Subcutaneous adipose tissue (tissue), 4 donors: ENCODE measurements around the gene MCMBP. TPM values are rescaled to one million over a fixed set of nuclear protein-coding genes. Genes with fewer than 3 reads are reported as not detected.

ENCODE experiments used
- CTCF ChIP-seq: fragments of 450-650 bp; IDR thresholded peaks from one replicate; pipeline ENCODE4 v1.5.1; 2016; ENCODE audit warnings: low read depth, mild to moderate bottlenecking, control low read depth, antibody characterized with exemption, moderate library complexity
- total RNA-seq, 4 donors: library from RNA; depleted of rRNA; stranded (reverse); fragments of >200 nt; gene quantifications; one replicate each; pipeline ENCODE4 v1.1.0, GENCODE V29; 2016

MCMBP gene
- total RNA-seq, 4 donors from 2014 or later = 42.6 to 60.2 (median 47.3) TPM

GRCh38 chr10:119860866-119861607 is 11.6 kb downstream of the MCMBP start:
- TF ChIP-seq CTCF = no peak

- TF ChIP-seq CTCF = no peak
Observed at GRCh38 chr10:119859420-119860258, 13.0 kb downstream of the MCMBP start.

- no peak for TF ChIP-seq CTCF
Observed at GRCh38 chr10:119858063-119858462, 14.6 kb downstream of the MCMBP start.

- no peak for TF ChIP-seq CTCF
Observed at GRCh38 chr10:119853574-119853973, 19.1 kb downstream of the MCMBP start.

GRCh38 chr10:119852822-119853221 is 19.8 kb downstream of the MCMBP start:
- no peak for TF ChIP-seq CTCF

- TF ChIP-seq CTCF = no peak
Observed at GRCh38 chr10:119852277-119852676, 20.4 kb downstream of the MCMBP start.

- no peak for TF ChIP-seq CTCF
Observed at GRCh38 chr10:119849944-119850343, 22.7 kb downstream of the MCMBP start.
